Inferior parietal cortex (tissue), 1 donor: ENCODE results near the gene ZFAND3.
A peak's percentile ranks its signal among the peaks of the same experiment; 100 is the strongest.
"Not testable (repeated sequence)": the region's sequence is repeated elsewhere in the genome, so short reads cannot be mapped to it uniquely, and the experiment has no call there.

ENCODE experiments used
- DNase-seq: peaks from one replicate; pipeline ENCODE4 v3.0.0-alpha.2; 2016; ENCODE audit errors: extremely low spot score

ZFAND3 gene

DNA sequence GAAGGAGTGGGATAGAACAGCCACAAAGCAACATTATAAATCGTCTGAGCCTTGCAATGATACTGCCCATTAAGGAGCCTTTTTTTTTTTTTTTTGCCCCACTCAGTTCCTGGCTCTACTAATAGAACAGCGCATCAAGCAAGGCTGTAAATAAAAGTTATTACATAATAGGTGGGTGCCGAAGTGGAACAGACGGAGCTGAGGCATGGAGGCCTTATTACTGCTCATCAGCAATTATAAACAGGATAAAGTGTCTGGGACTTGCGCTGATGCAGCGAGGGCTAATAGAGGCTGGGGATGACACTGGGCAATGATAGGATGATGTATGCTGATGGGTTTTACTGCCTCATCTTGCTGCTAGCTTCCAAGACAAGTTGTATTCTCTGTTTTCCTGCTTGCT, 272.1 kb downstream of the ZFAND3 start:
- no peak for DNase-seq

DNA sequence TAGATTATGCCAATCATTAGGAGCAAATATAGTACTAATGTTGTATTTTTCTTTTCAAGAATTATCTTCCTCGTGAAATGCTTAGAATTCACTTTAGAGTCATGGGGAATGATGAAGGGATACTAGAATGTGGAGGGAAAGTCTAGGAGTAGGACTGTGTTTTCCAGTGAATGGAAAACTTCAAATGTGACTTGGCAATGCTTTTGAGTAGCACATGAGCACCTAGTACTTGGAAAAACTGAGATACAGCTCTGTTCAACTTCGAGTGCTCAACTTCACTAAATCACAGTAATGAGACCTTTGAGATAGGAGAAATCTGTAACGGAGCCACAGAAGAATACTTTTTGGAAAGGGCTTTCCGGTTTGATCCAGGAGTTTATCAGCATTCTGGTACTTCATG, 272.9 kb downstream of the ZFAND3 start:
- DNase-seq = no peak

DNA sequence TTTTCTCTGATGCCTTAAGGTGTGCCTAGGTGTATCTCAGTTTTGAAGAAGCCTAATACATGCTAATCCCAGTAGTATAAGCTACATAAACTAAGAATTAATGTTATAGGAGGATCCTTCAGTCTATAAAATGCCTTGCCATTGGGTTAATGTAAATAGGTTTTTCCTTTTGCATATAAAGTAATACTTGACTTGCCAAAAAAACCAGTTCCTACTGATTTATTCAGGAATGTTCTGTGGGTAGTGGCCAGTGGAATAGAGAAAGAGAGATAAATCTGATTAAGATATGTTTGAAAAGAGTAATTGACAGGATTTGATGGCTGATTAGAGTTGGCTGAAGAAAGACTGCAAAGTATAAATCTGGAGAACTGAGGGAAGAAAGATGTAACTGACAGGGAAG, 273.4 kb downstream of the ZFAND3 start:
- no peak for DNase-seq

DNA sequence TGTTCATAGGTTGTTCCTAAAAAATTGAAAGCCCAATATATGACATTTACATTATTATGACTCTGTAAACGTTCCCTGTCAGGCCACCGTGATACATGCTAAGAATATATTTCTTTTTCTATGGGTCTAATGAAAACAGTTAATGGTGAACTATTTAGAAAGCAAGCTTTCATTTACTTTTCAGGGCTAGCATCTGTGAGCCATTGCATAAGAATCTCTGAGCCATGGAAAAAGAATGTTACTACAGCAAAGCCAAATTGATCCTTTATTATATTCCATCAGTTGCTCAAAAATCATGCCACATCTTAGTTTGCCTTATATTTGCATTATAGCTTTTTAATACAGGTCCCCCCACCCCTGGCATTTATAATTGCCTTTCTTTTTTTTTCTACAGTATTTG, 275.5 kb downstream of the ZFAND3 start:
- DNase-seq = no peak

DNA sequence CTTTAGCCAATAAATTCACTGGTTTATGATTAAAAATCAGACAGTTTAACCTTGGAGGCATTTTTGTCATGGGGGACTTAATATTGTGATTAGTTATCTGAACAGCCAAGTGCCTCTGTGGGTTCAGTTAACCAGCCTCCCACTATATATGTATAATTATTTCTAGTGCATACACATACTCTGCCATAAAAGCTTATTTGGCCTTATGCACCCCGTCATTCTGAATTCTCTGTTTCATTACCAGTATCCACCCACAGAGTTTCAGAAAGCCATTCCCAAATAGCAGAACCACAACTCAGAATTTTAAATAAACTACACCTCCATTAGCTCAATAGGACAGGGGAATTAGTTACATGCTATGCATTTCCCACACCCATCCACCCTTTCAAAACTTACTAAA, 279.7 kb downstream of the ZFAND3 start:
- DNase-seq = no peak

DNA sequence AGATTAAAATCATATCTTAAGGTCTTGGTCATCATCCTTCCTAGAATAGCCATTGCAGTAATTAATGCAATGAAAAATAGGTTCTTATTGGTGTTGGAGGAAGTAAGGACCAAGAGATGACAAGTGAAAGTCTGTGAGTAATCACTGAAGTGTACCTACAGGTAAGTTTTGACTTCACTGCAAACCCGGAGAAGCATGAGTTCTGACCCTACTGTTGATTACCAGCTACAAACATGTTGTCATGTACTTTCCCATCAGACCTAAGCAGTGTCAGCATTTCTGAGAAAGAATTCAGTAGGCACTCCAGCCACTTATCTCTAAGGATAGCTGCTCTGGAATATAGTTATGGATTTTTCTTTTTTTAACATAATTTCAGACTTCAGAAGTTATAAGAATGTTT, 280.9 kb downstream of the ZFAND3 start:
- no peak for DNase-seq

DNA sequence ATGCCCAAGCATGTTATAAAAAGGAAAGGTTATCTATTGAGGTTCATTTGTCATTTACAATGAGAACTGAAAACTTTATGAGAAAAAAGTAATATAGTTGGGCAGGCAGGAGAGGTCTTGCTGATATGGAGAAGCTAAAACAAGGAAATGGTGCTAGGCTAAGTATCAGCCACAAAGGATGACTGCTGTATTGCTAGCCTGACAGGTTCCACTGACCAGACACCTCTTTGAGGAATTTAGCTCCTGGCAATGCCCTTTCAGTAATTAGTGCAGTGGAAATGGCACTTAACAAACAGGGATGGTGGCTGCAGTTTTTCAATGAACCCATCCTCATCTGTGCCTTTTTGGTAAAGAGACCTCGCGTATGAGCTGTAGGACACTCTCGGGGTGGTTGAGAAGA, 284.4 kb downstream of the ZFAND3 start:
- DNase-seq = no peak

DNA sequence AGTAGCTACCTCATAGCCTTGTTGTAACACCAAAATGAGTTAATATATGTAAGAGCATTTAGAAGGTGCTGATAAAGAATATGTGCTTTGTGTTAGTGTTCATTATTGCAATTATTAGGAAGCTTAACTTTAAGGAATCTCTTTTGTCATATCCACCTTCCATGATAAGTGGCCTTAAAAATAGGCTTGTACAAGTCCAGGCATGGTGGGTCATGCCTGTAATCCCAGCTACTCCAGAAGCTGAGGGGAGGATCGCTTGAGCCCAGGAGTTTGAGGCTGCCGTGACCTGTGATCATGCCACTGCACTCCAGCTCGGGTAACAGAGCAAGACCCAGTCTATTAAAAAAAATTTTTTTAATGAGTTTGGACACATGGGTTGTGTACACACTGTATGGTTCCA, 285.5 kb downstream of the ZFAND3 start:
- no peak for DNase-seq

DNA sequence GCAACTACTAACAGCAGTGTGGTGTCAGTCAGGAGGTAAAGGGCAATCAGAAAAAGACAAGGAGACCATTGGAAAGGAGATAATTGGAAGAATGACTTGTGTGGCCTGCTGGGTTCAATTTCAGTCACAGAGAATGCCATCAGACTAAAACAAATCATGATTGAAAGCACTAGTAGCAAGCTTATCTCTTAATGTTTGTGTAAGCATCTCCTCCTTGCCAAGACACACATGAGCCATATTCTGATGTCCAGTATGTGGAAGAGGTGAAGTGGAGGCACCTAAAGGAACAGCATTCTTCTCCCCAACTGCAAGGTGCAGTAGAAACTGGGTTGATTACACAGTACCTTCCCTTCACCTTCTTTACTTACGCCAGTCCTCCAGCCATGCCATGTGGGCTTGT, 287.5 kb downstream of the ZFAND3 start:
- DNase-seq = no peak

DNA sequence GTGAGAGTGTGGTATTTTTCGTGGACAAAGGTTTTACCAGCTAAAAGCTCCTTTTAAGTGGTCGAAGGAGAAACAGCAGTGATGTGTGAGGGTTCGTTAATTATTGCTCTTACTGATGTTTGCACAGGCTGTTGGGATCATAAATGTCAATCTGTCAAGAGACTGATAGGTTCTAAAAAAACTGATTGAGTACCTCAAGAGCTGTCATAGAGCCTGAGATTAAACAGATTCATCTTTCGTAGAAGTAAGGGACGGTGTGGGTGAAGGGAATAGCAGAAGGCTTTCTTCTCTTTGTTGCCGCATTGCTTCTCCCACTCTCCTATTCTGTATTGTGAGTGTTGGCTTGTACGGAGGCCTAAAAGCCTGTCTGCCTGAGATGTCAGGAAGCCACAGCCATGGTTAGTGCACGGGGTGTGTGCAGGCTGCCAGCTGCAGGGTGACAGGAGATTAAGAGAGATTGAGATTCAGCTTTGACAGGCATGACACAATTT, 291.0 kb downstream of the ZFAND3 start:
- peak; percentile 30 for DNase-seq

DNA sequence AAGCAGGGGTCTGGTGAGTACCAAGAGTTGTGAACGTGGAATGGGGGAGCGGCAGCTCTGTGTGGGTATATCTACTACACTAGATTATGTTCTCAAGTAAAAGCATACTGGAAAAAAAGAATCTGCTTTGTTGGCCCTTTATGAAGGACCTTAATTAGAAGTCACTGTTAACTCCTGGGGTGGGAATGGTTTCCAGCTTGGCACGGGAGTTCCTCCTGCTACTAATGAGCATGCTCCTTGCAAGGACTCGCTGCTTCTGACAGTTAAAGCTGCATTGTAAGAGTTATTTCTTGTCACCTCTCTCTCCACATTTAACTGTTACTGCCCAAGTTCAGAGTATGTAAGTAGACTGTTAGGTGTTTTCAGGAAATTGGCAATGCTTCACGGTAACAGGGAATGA, 292.7 kb downstream of the ZFAND3 start:
- DNase-seq = no peak

DNA sequence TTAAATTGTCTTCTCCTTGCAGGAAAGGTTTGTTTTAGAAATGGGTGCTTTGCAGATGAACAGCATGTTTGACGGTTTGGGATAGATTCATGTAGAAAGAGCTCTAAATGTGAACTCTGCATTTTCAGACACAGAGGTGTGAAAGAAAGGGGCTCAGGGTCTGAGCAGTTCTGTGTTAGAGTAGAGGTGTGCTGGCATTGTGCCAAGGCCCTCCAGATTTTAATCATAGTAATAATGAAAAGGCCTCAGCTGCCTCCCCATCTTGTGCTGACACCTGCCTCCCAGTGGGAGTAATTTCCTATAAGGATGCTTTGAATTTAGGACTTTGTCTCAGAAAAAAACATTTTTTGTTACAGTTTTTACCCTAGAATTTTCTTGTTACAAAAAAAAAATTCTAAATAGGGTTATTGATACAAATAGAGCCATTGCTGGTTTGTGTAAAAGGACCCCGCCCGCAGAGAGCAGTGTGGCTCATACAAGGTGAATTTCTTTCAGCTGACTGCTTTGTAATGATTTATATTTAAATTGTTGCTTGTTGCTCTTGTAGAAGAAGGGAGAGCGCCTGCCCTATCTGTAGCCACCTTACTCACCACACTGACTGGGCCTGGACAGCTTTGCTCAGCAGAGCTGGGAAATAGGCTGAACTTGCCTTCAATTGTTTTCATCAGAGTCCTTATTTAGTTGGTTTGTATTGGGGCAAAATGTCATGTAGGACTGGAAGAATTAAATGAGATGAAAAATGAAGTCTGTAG, 294.5 kb downstream of the ZFAND3 start:
- DNase-seq = no peak

DNA sequence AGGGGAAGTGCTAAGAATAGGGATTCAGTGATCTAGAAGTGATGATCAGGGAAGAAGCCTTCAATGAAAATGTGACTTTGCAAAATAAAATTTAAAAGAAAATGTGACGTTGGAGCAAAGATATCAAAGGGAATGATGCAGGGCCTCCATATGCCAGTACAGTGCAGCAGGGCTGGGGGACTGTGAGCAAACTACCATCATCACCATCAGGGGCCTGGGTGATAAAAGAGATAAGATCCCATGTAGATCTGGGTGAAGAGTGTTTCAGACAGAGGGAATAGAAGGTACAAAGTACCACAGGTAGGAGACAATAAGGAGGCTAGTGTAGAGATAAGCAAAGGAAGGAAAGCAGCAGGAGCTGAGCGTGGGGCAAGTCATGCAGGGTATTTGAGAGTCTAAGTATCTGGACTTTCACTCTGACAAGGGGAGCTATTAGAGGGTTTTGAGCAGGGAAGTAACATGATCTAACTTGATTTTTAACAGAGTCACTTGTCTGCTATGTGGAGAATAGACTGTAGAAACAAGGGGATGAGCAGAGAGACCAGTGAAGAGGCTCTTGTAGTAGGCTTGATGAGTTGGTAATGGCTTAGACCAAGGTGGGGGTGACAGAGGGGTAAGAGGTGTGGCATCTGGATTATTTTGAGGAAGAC, 295.6 kb downstream of the ZFAND3 start:
- no peak for DNase-seq

DNA sequence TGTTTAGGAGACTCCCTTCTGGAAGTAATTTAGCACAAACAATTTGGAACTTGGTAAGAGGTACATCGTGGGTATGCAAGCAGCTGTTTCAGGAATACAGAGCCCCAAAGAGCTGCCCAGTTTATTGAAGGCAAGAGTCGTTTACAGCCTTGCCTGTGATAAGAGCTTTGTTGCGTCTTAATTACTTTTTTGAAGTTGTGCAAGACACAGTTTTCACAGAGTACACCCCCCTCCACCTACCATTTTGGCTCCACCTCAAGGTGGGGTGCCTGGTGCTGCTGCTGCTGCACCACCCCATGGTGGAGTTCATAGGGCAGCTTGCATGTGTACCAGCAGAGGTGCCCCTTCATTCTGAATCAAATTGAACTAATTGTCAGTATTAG, 296.1 kb downstream of the ZFAND3 start:
- no peak for DNase-seq

DNA sequence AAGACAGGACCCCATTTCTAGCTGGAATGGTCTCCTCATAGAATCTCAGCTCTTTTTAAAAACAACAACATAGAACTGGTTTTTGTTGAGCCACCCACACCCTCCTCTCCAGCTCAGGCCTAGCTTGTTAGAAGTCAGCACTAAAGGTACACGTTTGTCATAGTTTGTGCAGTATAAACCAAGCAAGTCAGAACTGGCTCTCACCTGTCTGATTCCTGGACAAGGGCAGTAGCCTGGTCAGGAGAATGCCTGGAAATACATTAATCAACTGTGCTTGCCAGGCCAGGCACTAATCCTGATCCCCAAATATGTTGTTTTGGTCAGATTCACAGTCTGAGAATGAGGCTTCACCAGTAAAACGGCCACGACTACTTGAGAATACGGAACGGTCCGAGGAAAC, 296.7 kb downstream of the ZFAND3 start:
- DNase-seq = no peak

DNA sequence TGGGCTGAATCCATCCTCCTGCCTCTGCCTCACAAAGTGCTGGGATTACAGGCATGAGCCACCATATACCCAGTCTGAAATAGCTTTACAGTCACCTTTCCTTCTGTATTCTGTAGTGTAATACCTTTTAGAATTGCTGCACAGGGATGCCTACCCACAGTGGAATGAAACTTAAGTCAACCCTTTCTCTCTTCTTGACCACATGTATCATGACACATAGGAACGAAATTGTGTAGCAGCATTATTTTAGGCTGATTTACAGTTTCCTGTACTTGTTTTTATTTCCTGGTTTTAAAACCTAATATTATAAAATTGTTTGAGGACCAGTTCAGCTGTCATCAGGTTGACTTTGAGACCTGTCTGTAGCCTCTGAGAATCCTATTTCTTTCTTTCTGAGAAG, 297.8 kb downstream of the ZFAND3 start:
- DNase-seq = no peak

DNA sequence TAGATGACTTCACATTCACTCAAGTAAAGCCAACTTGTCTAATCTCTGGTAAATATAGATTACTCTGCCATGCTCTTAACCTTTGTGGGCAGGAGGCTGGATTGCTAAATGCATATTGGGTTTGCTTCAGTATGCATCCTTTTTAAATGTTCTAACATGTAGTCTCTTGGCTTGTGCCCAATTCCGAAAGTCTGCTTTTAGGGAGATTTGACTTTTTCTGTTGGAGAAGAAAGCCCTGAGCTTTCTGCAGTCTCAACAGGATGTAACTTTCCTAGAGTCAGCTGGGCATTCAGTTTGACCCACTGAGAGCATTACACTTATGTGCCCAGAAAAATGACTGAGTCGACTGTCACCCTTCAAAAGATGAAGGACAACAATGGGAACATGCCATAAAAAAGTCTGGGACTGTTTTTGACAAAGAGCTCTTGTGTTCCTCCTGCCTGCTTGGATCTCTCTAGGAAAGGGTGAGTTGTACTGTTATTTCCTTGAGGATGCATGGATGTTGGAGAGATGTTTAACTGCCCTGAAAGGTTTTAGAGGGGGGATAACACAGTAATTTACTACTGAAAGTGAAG, 299.4 kb downstream of the ZFAND3 start:
- no peak for DNase-seq

DNA sequence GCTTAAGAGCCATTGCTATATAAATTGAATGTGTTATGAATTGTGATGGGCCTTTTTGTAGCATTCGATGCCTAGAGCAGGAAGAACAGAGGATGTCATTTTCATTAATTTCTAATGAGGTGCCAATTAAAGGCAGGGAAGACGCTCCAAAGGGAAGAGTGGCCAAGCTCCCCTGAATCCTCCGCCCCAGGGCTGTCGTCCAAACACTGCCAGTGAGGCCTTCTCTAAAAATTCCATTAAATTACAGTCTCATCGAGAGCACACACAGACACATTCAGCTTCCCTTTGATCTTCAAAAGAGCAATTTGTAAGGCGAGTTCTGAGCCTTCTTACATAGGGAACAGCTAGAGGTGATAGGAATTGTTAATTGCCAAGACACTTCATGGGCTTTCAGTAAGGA, 300.0 kb downstream of the ZFAND3 start:
- DNase-seq = no peak

DNA sequence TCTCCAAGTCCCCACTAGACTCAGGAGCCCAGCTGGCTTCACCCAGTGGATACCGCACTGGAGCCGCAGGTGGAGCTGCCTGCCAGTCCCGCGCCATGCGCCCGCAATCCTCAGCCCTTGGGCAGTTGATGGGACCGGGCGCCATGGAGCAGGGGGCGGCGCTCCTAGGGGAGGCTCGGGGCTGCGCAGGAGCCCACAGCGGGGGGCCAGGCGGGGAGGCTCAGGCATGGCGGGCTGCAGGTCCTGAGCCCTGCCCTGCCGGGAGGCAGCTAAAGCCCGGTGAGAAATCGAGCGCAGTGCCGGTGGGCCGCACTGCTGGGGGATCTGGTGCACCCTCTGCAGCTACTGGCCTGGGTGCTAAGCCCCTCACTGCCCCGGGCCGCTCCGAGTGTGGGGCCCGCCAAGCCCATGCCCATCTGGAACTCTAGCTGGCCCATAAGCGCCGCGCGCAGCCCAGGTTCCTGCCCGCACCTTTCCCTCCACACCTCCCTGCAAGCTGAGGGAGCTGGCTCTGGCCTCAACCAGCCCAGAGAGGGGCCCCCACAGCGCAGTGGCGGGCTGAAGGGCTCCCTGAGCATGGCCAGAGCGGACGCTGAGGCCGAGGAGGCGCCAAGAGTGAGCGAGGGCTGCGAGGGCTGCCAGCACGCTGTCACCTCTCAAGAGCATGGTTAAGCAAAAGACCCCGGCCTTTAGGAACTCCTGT, 304.8 kb downstream of the ZFAND3 start:
- not testable (repeated sequence) for DNase-seq

DNA sequence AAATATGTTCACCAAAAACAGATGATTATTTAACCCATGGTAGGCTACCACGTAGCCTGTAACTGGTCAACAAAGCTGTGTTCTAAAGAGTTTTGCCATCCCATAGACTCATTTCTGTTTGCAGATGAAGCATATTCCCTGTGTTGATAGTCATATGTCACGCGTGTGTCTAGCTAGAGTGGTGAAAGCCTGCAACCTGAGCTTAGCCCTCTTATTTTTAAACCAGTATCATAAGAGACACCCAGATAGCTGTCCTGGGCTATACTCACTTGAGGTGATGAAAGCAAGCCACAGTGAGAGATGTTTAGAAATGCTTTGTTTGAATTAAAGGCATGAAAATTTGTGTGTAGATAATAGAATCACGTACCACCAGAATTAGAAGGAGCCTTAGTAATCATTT, 307.8 kb downstream of the ZFAND3 start:
- no peak for DNase-seq

DNA sequence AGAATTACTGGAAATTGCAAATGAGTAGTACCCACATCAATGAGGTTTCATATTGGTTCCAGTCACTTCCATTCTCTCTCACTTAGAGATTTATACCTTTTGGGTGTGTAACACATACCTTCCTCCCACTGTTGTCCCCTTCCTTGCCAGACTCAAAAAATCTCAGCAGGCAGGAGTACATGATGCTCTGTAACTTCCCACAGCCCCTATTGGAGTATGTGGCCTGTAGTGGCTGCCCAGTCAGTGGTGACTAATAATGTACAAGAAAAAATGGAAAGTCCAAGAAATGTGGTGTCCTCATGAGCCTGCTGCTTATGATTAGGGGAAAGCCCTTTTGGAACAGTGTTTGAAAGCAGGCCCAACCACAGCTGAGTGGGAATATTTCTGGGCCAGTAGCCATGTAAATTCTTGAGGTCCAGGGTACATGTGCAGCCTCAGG, 312.0 kb downstream of the ZFAND3 start:
- no peak for DNase-seq

DNA sequence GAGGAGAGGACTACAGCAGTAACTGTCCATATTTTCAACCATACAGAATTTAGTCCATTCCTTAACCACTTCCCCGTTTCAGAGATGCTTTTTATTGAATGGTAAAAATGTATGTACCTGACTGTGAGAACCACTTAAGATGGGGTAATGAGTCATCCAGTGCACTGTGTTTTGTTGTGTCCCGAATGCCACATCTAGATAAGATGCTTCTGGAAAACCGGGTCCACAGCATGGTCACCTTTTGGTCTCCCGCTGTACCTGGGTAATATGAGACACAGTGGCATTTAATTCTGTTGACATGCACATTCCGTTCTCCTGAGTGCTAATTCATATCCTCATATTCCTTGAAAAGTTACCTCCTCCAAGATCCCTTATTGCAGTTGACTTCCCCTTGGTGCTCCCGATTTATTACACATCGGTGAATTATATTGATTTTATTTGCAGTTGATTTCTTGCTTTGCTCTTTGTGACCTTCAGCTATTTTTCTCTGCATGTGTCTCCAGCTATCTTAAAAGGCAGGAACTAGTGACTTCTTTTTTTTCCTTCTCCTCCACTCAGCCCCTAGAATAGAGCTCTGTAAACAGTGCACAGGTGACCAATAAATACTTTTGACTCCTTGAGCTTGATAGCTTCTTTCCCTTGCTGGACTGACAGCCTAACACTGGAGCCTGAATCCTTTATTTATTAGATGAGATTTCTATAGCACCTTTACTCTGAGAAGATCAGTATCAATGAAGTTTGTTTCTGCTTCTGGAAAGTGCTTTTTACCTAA, 314.6 kb downstream of the ZFAND3 start:
- no peak for DNase-seq
